Natural killer cell (primary cell): ENCODE measurements around the gene MPV17. TPM values are rescaled to one million over a fixed set of nuclear protein-coding genes. Genes with fewer than 3 reads are reported as not detected.

ENCODE experiments used
- ATAC-seq, 3 donors: fragments of 150-1000 bp in 2 of 3; fragments of 200-7000 bp in 1 of 3; cut with Tn5 transposase; 1 replicate in 1 of 3; 2 replicates in 2 of 3; pipeline ENCODE4 v1.10.0; 2021; ENCODE audit warnings: mild to moderate bottlenecking in 2 of 3, moderate library complexity in 2 of 3
- DNase-seq, 2 donors: peaks; one replicate each; pipeline versions ENCODE4 v3.0.0 to v3.0.0-alpha.2; 2013 to 2021; ENCODE audit warnings: mixed read lengths in 1 of 2
- H3K27ac ChIP-seq: one replicate; pipeline ENCODE4 v1.5.1; 2013; ENCODE audit warnings: mild to moderate bottlenecking, low read length
- H3K27me3 ChIP-seq: one replicate; pipeline ENCODE4 v1.6.1; 2013; ENCODE audit warnings: low read length; ENCODE audit not compliant: control insufficient read depth, insufficient read depth
- H3K36me3 ChIP-seq: one replicate; pipeline ENCODE4 v1.6.1; 2013; ENCODE audit warnings: low read length; ENCODE audit not compliant: control insufficient read depth, insufficient read depth
- H3K4me1 ChIP-seq: one replicate; pipeline ENCODE4 v1.6.1; 2013; ENCODE audit warnings: low read length; ENCODE audit not compliant: control insufficient read depth, insufficient read depth
- H3K4me3 ChIP-seq: one replicate; pipeline ENCODE4 v1.5.1; 2013; ENCODE audit warnings: low read length
- H3K9me3 ChIP-seq: one replicate; pipeline ENCODE4 v1.6.1; 2013; ENCODE audit warnings: low read length; ENCODE audit not compliant: control insufficient read depth, insufficient read depth
- H3K27ac Mint-ChIP-seq, 2 donors: one replicate each; pipeline ENCODE4 v1.8.0; 2022; ENCODE audit warnings: mild to moderate bottlenecking in 2 of 2, mixed read lengths in 2 of 2, moderate library complexity in 1 of 2
- H3K27me3 Mint-ChIP-seq, 2 donors: one replicate each; pipeline ENCODE4 v1.8.0; 2022; ENCODE audit warnings: low read depth in 2 of 2, mixed read lengths in 2 of 2
- H3K36me3 Mint-ChIP-seq: one replicate; pipeline ENCODE4 v1.8.0; 2022; ENCODE audit warnings: mixed read lengths
- H3K4me1 Mint-ChIP-seq, 2 donors: one replicate each; pipeline ENCODE4 v1.8.0; 2022; ENCODE audit warnings: mixed read lengths in 2 of 2
- H3K4me3 Mint-ChIP-seq: one replicate; pipeline ENCODE4 v1.8.0; 2022; ENCODE audit warnings: mild to moderate bottlenecking, moderate library complexity, mixed read lengths
- H3K9me3 Mint-ChIP-seq, 2 donors: one replicate each; pipeline ENCODE4 v1.8.0; 2022; ENCODE audit warnings: mixed read lengths in 2 of 2
- CTCF ChIP-seq: fragments of 200-600 bp; IDR thresholded peaks from one replicate; pipeline ENCODE4 v1.8.0; 2022; ENCODE audit warnings: antibody characterized with exemption
- WGBS: methylation state at CpG from one replicate; pipeline ENCODE4 v1.1.7; 2013; ENCODE audit warnings: missing lambda C conversion rate; ENCODE audit not compliant: insufficient coverage; 5-methylcytosine and 5-hydroxymethylcytosine counted together
- intact Hi-C: fragments of 100-400 bp; cut with micrococcal nuclease; formaldehyde crosslinking; loops from one replicate; pipeline ENCODE4 v1.14.2; 2022
- total RNA-seq, 4 donors: library from RNA; stranded (reverse); fragments of 120-200 nt in 1 of 4; gene quantifications; one replicate each; pipeline versions ENCODE4 v1.2.3 to v1.2.4, GENCODE V29; 2013 to 2022

Gene MPV17
- total RNA-seq, 3 donors from 2014 or later (not counting 1 experiment from before 2014, with no cell fraction given), result 63.9 to 75.2 (median 64.8) TPM

- Histone ChIP-seq H3K4me3 (no peak overlapping the region), H3K27ac (no peak overlapping the region), H3K36me3 (no peaks in the 10 kb centered on the region), H3K4me1 (no peaks in the 10 kb centered on the region), H3K9me3 (no peaks in the 10 kb centered on the region), H3K27me3 (no peaks in the 10 kb centered on the region)
- Mint-ChIP-seq H3K4me1 (peaks cover 0 to 8% of the 10 kb centered on the region in 2 donors), H3K36me3 (no peaks in the 10 kb centered on the region), H3K27ac (no peak overlapping the region), H3K27me3 (peaks cover 23 to 25% of the 10 kb centered on the region in 2 donors), H3K4me3 (no peak overlapping the region), H3K9me3 (no peaks in the 10 kb centered on the region)
- intact Hi-C loops, result loop anchor here (5.0 to 10.0 kb wide), 2 partner anchors 109 to 437 kb away; partner anchors contain the start of gene DPYSL5
- 77% methylated on average over 3 of the region's 3 CpGs for WGBS
- no peak for TF ChIP-seq CTCF
- ATAC-seq (no peak), DNase-seq (no peak)
These were observed 41.5 kb downstream of the MPV17 start for GRCh38 chr2:27281442-27281841.

GRCh38 chr2:27280826-27281225 lies 42.1 kb downstream of the MPV17 start:
- Mint-ChIP-seq H3K27me3 (peaks cover 23 to 25% of the 10 kb centered on the region in 2 donors), H3K4me3 (no peak overlapping the region), H3K36me3 (no peaks in the 10 kb centered on the region), H3K9me3 (no peaks in the 10 kb centered on the region), H3K27ac (no peak overlapping the region), H3K4me1 (peaks cover 0 to 8% of the 10 kb centered on the region in 2 donors)
- Histone ChIP-seq H3K9me3 (no peaks in the 10 kb centered on the region), H3K4me1 (no peaks in the 10 kb centered on the region), H3K36me3 (no peaks in the 10 kb centered on the region), H3K27ac (no peak overlapping the region), H3K27me3 (no peaks in the 10 kb centered on the region), H3K4me3 (no peak overlapping the region)
- DNase-seq, result no peak
- no peak for TF ChIP-seq CTCF
- intact Hi-C loops, result loop anchor here (1.0 to 10.0 kb wide), 5 partner anchors 109 to 436 kb away; partner anchors contain the start of gene DPYSL5
- no peak for ATAC-seq
- 76% methylated on average over 3 of the region's 3 CpGs for WGBS

GRCh38 chr2:27278010-27278409 lies 44.9 kb downstream of the MPV17 start:
- intact Hi-C loops, result no loop called here
- H3K9me3 Mint-ChIP-seq, result no peaks in the 10 kb centered on the region
- no peak overlapping the region for H3K4me3 Mint-ChIP-seq
- TF ChIP-seq CTCF, result no peak
- DNase-seq (no peak), ATAC-seq (no peak)
- peaks cover 0 to 8% of the 10 kb centered on the region in 2 donors for H3K4me1 Mint-ChIP-seq
- H3K36me3 Mint-ChIP-seq, result no peaks in the 10 kb centered on the region
- no peak overlapping the region for H3K27ac Mint-ChIP-seq
- H3K36me3 ChIP-seq, result no peaks in the 10 kb centered on the region
- H3K27ac ChIP-seq, result no peak overlapping the region
- 75% methylated on average over 1 of the region's 1 CpG for WGBS
- peaks cover 27 to 31% of the 10 kb centered on the region in 2 donors for H3K27me3 Mint-ChIP-seq
- H3K4me1 ChIP-seq, result no peaks in the 10 kb centered on the region
- no peaks in the 10 kb centered on the region for H3K9me3 ChIP-seq
- no peak overlapping the region for H3K4me3 ChIP-seq
- no peaks in the 10 kb centered on the region for H3K27me3 ChIP-seq
